AG10803 (cell line): ENCODE data around the gene CDH12.

Experiments used
- DNase-seq: peaks from one replicate; pipeline ENCODE4 v3.0.0; 2010; ENCODE audit warnings: low read depth
- H3K4me3 ChIP-seq: 2 replicates; pipeline ENCODE4 v1.5.1; 2011; ENCODE audit warnings: mild to moderate bottlenecking, low read length, control low read depth
- TF ChIP-seq, protein P1 (sequence below): conservative IDR thresholded peaks from 2 replicates; pipeline ENCODE4 v1.5.1; 2011; ENCODE audit warnings: mild to moderate bottlenecking, low read length, control low read depth, inconsistent platforms

Gene CDH12

DNA sequence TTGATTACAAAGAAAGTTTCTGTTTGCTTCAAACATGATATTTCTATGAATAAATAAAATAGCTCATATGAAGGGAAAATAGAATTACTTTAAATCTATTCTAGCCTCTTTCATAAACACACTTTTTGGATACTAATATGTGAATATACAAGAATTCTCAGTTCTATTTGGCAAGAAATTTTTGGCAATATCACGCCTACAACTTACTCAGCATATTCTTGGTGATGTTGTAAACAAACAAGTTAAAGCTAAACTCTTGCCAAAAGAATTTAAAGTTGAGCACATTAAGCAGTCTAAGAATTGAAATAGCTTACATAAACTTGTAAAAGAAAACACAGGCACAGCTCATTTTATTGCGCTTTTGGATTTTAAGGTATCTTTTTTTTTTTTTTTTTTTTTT is 209.8 kb downstream of the CDH12 start:
- no peak for DNase-seq
- TF ChIP-seq, protein P1, sequence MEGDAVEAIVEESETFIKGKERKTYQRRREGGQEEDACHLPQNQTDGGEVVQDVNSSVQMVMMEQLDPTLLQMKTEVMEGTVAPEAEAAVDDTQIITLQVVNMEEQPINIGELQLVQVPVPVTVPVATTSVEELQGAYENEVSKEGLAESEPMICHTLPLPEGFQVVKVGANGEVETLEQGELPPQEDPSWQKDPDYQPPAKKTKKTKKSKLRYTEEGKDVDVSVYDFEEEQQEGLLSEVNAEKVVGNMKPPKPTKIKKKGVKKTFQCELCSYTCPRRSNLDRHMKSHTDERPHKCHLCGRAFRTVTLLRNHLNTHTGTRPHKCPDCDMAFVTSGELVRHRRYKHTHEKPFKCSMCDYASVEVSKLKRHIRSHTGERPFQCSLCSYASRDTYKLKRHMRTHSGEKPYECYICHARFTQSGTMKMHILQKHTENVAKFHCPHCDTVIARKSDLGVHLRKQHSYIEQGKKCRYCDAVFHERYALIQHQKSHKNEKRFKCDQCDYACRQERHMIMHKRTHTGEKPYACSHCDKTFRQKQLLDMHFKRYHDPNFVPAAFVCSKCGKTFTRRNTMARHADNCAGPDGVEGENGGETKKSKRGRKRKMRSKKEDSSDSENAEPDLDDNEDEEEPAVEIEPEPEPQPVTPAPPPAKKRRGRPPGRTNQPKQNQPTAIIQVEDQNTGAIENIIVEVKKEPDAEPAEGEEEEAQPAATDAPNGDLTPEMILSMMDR = no peak
- no peak overlapping the region for H3K4me3 ChIP-seq

DNA sequence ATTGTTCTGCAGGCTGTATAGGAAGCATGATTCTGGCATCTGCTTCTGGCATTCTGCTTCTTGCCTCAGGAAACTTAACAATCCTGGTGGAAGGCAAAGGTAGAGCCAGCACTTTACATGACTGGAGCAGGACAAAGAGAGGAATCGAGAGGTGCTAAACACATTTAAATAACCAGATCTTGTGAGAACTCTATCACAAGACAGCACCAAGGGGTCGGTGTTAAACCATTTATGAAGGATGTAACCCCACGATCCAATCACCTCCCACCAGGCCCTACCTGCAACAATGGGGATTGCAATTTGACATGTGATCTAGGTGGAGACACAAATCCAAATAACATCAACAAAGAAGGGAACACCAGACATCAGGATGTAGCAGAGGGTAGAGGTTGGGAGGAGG is 221.5 kb downstream of the CDH12 start:
- TF ChIP-seq, protein P1 = no peak
- no peak overlapping the region for H3K4me3 ChIP-seq
- no peak for DNase-seq

DNA sequence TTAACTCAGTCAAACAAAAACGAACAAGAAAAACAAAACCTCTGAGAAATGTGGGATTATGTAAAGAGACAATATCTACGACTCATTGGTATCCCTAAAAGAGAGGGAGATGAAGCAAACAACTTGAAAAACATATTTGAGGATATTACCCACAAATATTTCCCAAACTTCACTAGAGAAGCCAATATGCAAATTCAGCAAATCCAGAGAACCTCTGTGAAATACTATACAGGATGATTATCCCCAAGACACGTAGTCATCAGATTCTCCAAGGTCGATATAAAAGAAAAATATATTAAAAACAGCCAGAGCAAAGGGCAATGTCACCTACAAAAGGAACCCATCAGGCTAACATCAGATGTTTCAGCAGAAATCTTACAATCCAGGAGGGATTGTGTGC is 226.1 kb downstream of the CDH12 start:
- DNase-seq = no peak
- TF ChIP-seq, protein P1 = no peak
- no peak overlapping the region for H3K4me3 ChIP-seq

DNA sequence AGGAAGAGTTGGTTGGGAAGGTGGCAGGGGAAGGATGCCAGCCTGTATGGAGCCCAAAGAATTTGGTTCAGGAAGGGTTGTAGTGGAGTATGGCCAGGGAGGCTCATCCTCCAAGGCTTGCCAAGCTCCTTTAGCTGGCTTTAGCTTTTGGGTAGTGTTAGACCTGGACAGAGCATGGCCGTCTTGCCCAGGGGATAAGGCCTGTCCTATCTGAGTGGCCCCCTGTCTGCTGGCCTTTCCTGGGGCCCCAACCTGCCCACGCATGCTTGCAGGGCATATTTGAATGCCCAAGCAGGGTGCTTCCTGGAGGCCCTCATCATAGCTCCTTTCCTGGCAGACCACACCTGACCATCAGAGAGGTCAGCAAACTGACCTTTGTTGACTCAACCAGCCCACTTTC is 227.7 kb downstream of the CDH12 start:
- TF ChIP-seq, protein P1 = no peak

DNA sequence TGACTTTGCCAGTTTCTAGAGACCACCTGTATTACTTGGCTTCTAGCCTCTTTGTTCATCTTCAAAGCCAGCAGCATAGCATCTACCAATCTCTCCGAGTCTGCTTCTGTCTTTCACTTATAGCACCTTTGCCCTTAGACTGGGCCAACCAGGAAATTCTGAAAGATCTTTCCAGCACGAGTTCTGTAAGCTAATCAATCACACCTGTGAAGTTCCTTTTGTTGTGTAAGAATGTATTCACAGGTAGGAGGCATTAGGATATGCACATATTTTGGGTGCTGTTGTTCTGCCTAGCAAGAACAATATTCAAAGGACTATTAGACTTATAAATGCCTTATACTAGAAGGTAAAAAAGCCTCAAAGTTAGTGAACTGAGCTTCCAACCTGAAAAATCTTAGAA is 232.1 kb downstream of the CDH12 start:
- DNase-seq = no peak
- TF ChIP-seq, protein P1 = no peak

More for the DNA sequence above, 227.7 kb downstream of the CDH12 start:
- no peak for DNase-seq
- no peak overlapping the region for H3K4me3 ChIP-seq

DNA sequence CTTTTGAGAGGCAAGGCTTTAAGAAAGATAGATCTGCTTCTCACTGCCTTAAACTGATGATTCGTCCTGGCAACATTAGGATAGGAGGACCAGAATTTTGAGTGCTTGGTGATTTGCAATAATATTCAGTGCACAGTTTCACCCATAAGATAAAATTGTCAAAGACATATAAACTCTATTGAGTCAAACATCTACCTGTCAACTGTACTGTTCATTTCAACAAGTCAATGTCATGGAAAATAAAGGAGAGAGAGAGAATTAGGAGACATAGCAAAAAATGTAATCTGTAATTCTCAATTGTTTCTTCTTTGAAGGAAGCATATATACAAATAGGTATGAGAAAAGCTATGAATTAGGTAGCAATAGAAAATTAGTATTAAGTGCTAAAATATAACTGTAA is 237.2 kb downstream of the CDH12 start:
- TF ChIP-seq, protein P1 = no peak
- DNase-seq = no peak
- no peak overlapping the region for H3K4me3 ChIP-seq

More for the DNA sequence above, 232.1 kb downstream of the CDH12 start:
- H3K4me3 ChIP-seq = no peak overlapping the region

DNA sequence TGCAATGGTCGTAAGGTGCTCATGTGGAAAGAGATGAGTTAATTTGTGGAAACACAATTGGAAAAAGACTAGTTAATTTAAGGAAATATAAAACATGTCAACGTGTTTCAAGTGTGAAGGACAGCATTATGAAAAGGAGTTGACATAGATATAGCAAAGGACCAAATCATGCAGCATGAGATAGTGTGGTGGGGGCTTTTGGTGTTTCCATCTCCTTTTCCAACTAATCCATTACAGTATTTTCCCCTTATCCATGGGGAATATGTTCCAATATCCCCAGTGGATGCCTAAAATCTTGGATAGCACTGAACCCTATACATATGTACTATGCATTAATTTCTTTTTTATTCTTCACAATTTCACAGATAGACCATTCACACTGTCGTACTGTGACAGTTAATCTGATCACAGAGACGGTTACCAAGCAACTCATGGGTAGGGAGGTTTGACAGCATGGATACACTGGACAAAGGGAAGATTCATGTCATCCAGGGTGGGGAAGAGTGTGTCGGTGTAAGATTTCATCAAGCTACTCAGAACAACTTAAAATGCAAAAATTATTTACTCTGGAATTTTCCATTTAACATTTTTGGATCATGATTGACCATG is 238.6 kb downstream of the CDH12 start:
- TF ChIP-seq, protein P1 = no peak
- DNase-seq = no peak

More for the DNA sequence above, 238.6 kb downstream of the CDH12 start:
- no peak overlapping the region for H3K4me3 ChIP-seq
